GM19099 (cell line): ENCODE results near the gene UCP3.
A peak's percentile ranks its signal among the peaks of the same experiment; 100 is the strongest.

Experiments used
- POLR2A ChIP-seq: IDR thresholded peaks from 3 replicates; pipeline ENCODE4 v1.6.1; 2011; ENCODE audit warnings: low read depth; ENCODE audit not compliant: insufficient read length; ENCODE audit errors: extremely low read depth

UCP3 gene

GRCh38 chr11:73998846-73999575 is 9.9 kb downstream of the UCP3 start:
- TF ChIP-seq POLR2A = no peak

- no peak for TF ChIP-seq POLR2A
These were observed 11.6 kb downstream of the UCP3 start for GRCh38 chr11:73997120-73997770.

- no peak for TF ChIP-seq POLR2A
These were observed 12.6 kb downstream of the UCP3 start for GRCh38 chr11:73996161-73996747.

GRCh38 chr11:73995731-73996130 is 13.2 kb downstream of the UCP3 start:
- no peak for TF ChIP-seq POLR2A

- no peak for TF ChIP-seq POLR2A
These were observed 13.6 kb downstream of the UCP3 start for GRCh38 chr11:73995247-73995646.

GRCh38 chr11:73991471-73992006 is 17.3 kb downstream of the UCP3 start:
- no peak for TF ChIP-seq POLR2A

GRCh38 chr11:73990730-73991129 is 18.2 kb downstream of the UCP3 start:
- no peak for TF ChIP-seq POLR2A

- TF ChIP-seq POLR2A = no peak
These were observed 19.7 kb downstream of the UCP3 start for GRCh38 chr11:73989156-73989555.

GRCh38 chr11:73988227-73988626 is 20.7 kb downstream of the UCP3 start:
- TF ChIP-seq POLR2A = no peak

GRCh38 chr11:73983741-73984538 is 24.9 kb downstream of the UCP3 start:
- TF ChIP-seq POLR2A = no peak

- peak; percentile 81 for TF ChIP-seq POLR2A
These were observed 25.7 kb downstream of the UCP3 start for GRCh38 chr11:73982990-73983740.

- peak; percentile 94 for TF ChIP-seq POLR2A
These were observed 26.3 kb downstream of the UCP3 start, which contains the start of gene UCP2 for GRCh38 chr11:73982595-73982989. UCP2 (minus strand) TSS chr11:73982843; CDS start chr11:73978378, 4,465 bp downstream.

GRCh38 chr11:73981051-73981805 is 27.7 kb downstream of the UCP3 start:
- no peak for TF ChIP-seq POLR2A

- no peak for TF ChIP-seq POLR2A
These were observed 28.6 kb downstream of the UCP3 start for GRCh38 chr11:73980001-73980961.
